Muscle of back (tissue), 11 donors: ENCODE data around the gene MAPK14. TPM values are rescaled to one million over a fixed set of nuclear protein-coding genes. Genes with fewer than 3 reads are reported as not detected.

Experiments
- DNase-seq, 3 donors: peaks; one replicate each; pipeline versions ENCODE4 v3.0.0 to v3.0.0-alpha.2; 2013
- polyA plus RNA-seq, 10 donors: library from polyadenylated mRNA; unstranded; fragments of 120-200 nt; gene quantifications; one replicate each; pipeline ENCODE4 v1.2.1, GENCODE V29; 2013; ENCODE audit not compliant: insufficient read length in 10 of 10

Gene MAPK14
- polyA plus RNA-seq, 10 donors, result 27.9 to 40.6 (median 33.8) TPM

- no peak for DNase-seq
Observed at GRCh38 chr6:36098920-36099647, 71.5 kb downstream of the MAPK14 start.

GRCh38 chr6:36099869-36100483 lies 72.4 kb downstream of the MAPK14 start:
- DNase-seq, result no peak

- DNase-seq, result no peak
Observed at GRCh38 chr6:36101691-36102090, 74.1 kb downstream of the MAPK14 start.

GRCh38 chr6:36102853-36103252 lies 75.2 kb downstream of the MAPK14 start:
- DNase-seq, result no peak

GRCh38 chr6:36104836-36105235 lies 77.2 kb downstream of the MAPK14 start:
- DNase-seq, result no peak

GRCh38 chr6:36109092-36109491 lies 81.5 kb downstream of the MAPK14 start:
- no peak for DNase-seq

GRCh38 chr6:36110050-36110449 lies 82.4 kb downstream of the MAPK14 start:
- peak in 2 of 3 donors; percentile 37 to 40 for DNase-seq

GRCh38 chr6:36110863-36111262 lies 83.3 kb downstream of the MAPK14 start:
- no peak for DNase-seq

GRCh38 chr6:36111526-36111925 lies 83.9 kb downstream of the MAPK14 start:
- no peak for DNase-seq

- no peak for DNase-seq
Observed at GRCh38 chr6:36113049-36113448, 85.4 kb downstream of the MAPK14 start.

GRCh38 chr6:36113703-36114102 lies 86.1 kb downstream of the MAPK14 start:
- peak in 1 of 3 donors; percentile 43 for DNase-seq

GRCh38 chr6:36114798-36115408 lies 87.3 kb downstream of the MAPK14 start:
- no peak for DNase-seq

GRCh38 chr6:36115412-36115811 lies 87.8 kb downstream of the MAPK14 start:
- DNase-seq, result no peak

GRCh38 chr6:36116066-36116864 lies 88.7 kb downstream of the MAPK14 start:
- DNase-seq, result no peak

GRCh38 chr6:36116943-36117342 lies 89.3 kb downstream of the MAPK14 start:
- no peak for DNase-seq

- no peak for DNase-seq
Observed at GRCh38 chr6:36117658-36118549, 90.3 kb downstream of the MAPK14 start.

GRCh38 chr6:36118550-36119107 lies 91.0 kb downstream of the MAPK14 start:
- DNase-seq, result no peak

GRCh38 chr6:36119209-36119608 lies 91.6 kb downstream of the MAPK14 start:
- DNase-seq, result no peak

GRCh38 chr6:36120018-36120417 lies 92.4 kb downstream of the MAPK14 start:
- DNase-seq, result no peak

GRCh38 chr6:36120539-36120938 lies 92.9 kb downstream of the MAPK14 start:
- DNase-seq, result no peak
